Femur (tissue), 1 donor: ENCODE results near the gene CBX6.

Experiments
- DNase-seq: peaks from one replicate; pipeline ENCODE4 v3.0.0-alpha.2; 2017

The CBX6 gene

GRCh38 chr22:38872831-38873248 is 824 bp upstream of the CBX6 start:
- peak; percentile 89 for DNase-seq

DNA sequence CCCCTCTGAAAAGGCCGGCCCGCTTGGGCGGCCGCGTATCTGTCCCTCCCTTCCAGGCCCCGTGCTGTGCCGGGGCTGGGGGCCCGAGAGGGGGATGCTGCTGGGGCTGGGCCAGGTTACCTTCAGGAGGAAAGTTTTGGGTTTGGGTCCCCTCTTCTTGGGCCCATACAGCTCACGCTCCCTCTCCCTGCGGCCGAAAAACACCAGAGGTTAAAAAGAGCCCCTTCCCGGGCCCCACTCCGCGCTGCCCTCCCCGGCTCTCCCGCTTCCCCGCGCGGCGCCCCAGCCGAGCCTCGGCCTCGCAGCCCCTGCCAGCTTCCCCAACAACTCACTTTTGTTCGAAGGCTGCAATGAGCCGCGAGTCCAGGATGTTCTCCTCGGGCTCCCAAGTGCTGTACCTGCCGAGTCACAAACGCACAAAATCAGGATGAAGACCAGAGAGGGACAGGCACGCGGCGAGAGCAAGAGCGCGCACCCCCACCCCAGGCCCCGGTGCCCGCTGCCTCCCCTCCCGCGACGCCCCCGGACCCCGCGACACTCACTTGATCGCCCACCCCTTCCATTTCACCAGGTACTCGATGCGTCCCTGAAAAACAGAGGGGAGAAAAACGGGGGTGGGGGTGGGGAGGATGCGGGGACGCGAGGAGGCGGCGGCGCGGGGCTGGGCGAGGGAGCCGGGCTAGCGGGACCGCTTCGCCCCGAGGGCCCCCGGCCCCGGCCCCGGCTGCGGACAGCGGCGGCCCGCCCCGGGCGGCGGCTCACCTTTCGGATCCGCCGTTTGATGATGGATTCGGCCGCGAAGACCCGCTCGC is 450 bp downstream of the CBX6 start:
- DNase-seq, result peak; percentile 55

- DNase-seq, result no peak
Observed at GRCh38 chr22:38870791-38871359, 1.1 kb downstream of the CBX6 start.

DNA sequence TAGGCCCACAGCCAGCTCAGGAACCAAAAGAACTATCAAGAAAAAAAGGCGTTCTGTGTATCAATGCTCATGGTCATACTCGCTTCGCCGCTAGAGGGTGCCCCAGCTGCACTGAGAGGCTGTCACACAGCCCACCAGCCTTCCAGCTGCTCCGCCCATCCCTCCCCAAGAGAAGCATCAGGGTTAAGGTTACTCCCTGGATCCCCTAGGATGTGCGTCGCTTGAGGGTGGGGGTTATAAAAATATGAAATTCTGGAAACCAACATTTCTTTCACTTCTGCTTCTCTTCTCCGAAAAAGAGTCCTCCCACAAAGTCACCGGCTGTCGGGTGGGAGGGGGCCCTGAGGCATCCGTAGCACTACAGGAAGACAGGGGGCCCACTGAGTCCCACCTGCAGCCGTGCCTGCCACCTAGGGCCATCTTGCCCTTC is 1.7 kb downstream of the CBX6 start:
- DNase-seq, result peak; percentile 89

GRCh38 chr22:38869663-38870062 is 2.4 kb downstream of the CBX6 start:
- no peak for DNase-seq

- peak; percentile 82 for DNase-seq
Observed at GRCh38 chr22:38868886-38869381, 3.1 kb downstream of the CBX6 start.

DNA sequence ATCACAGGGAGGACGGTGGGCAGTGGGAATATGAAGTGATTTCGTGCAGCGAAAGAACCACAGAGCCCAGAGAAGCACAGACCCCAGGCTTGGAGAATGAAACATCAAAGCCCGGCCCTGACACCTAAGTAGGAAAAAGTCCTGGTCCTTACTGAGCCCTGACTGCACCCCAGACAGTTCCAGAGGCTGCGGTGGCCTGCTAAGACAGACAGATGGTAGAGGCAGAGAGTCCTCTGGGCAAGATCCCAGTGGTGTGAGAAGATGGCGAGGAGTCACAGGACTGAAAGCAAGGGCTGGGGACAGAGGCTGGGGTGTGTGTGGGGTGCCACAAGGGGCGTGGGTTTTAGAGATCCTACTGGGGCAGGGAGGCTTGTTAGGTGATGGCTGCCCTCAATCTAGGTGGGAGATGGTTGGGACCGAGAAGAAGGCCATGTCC is 3.7 kb downstream of the CBX6 start:
- DNase-seq, result no peak

DNA sequence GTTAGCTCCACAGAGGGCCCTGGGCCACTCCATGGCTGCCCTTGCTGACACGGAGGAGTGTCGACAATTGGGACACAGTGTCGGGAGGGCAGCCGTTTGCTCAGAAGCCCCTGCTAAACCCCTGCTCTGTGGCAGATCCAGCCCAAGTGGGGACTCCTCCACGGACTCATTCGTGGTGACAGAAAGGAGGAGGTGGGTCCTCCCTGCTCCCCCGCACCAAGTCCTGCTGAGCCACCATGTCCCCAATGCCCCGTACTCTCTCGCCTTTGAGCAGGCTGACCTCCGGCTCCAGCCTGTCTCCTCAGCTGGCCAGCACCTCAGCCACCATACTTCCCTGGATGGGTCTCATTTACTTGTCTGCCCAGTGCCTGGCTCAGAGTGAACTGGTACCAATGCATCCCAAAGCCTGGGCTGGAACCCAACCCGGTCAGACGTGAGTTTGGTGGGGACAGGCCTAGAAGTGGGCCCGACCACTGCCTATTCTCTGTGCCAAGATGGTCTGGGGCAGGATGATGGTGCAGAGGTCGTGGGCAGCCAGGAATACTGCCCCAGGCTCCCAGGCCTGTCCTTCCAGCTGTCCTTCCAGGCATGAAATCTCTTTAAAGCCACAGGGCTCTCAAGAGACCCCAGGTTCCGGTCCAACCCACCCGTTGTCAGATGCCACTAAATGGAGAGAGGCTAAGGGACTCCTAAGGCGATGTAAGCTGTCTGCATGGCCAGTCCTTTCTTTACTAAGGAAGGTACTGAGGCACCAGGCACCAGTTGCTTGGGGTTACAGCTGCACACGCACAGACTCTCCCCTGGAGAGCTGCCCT is 4.3 kb downstream of the CBX6 start:
- no peak for DNase-seq

DNA sequence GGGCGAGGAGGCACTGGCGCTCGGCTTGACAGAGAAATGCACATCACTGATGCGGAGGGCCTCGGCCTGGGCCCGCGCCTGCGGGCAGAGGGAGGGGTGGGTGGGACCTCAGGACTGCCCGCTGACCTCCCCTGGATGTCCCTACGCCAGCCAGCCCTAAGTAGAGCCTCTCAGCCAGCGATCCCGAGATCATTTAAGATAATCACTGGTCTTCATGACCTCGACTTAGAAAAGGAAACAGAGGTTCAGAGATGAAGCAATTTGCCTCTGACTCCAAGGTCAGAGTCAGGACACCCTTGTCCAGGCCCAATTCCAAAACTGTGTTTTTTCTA is 4.9 kb downstream of the CBX6 start:
- no peak for DNase-seq

DNA sequence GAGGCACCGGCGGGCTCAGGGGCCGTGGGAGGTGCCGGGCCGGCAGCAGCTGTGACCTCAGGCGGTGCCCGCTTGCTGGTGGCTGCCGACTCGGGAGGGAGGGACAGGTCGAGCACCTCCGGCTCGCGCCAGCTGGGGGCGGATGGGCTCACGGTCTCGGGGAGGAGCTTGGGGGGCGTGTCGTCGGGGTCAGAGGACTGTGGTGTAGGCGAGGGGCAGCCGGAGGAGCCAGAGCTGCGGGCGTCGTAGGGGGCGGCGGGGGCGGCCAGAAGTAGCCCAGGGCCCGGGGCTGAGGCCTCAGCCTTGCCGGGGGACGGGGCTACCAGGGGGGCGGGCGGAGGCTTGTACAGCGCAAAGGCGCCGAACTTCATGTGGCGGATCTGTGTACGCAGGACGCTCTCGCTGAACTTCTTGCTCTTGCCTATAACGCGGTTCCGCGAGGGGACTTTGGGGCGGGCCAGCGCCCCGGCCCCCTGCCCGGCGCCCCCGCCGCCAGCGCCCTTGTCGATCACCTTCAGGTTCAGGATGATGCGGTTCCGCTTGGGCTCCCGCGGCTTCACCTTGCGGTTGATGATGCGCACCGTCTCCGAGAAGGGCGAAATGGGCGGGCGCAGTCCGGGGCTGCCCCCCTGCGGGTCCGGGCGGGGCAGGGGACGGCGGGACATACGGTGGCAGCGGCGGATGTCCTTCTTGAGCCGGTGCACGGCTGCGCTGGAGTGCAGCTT is 5.5 kb downstream of the CBX6 start:
- DNase-seq, result no peak

DNA sequence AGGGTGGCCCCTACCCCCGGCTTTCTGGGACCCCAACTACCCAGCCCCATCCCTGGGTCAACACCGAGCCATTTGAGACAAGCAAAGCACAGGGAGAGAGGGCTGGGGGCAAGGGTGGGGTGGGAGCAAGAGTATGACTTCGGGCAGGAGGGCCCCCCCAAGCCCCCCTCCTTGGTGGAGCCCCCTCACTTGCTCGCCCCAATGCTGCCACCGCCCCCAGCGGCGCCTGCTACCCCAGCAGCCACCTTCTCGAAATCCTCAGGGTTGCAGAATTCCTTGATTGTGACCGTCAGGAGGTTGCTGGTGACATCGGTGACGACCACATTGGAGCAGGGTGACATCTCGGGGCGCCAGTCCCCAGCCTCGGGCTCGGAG is 6.0 kb downstream of the CBX6 start:
- no peak for DNase-seq

DNA sequence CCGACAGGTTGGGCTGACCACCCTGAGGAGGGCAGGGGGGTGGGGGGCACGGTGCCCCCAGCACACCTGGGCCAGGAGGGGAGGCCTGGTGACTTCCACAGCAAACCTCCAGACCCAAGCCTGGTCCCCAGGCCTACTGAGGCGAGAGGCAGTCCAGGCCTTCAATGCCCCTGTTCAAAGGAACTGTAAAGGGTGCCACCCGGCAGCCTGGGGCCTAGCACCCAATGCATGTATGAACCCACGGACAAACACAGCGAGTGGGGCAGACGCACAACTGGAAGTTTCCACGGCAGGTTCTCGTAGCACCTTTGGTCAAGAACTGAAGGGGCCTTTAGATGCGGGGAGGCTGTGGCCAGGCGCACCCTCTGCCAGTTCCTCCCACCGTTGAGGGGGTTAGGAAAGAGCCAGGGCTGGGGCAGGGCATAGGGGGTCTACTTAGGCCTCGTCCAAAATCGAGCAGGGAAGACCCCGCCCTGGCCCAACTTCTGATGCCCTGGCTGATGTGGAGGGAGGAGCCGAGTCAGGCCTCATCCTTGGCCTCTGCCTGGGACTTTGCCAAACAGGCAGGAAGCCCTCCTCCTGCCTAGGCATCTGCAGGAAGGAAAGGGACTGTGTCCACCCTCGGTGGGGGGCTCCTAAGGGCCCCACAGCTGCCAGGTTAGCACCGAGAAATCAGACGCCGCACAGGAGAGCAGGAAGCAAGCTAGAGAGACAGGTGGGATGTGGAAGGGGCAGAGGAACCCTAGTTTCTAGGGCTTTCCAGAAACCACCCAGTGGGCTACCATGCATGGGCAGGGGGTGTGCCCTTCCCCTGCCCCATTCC is 6.6 kb downstream of the CBX6 start:
- DNase-seq, result no peak

GRCh38 chr22:38864361-38865191 is 7.4 kb downstream of the CBX6 start:
- peak; percentile 32 for DNase-seq

DNA sequence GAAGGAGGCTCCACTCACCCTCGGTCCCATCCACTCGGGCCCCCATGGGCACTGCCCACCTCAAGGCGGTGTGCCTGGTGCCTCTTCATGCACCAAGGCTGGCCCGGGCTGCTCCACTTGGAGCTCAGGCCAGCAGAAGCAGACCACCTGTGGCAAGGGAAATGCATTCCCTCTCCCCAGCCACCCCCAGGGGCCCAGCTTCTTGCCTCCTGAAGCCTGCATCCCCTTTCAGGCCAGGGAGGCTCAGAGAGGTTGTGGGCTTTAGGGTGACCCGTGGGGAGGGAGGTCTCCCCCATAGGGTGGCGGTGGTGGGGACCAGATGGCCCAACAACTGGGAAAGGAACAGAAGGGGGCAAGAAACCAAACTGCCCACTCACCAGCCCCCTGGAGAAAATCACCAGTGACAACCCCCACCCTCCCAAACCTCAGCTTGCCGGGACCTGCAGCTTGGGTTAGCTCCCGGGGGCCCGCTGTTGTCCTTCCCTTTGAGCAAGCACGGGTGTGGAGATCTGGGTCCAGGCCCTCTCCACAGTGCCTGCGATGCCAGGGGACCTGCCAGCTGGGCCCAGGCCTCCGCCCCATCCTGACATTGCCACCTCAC is 8.4 kb downstream of the CBX6 start:
- DNase-seq, result peak; percentile 25

- DNase-seq, result peak; percentile 74
Observed at GRCh38 chr22:38862375-38863329, 9.4 kb downstream of the CBX6 start.

DNA sequence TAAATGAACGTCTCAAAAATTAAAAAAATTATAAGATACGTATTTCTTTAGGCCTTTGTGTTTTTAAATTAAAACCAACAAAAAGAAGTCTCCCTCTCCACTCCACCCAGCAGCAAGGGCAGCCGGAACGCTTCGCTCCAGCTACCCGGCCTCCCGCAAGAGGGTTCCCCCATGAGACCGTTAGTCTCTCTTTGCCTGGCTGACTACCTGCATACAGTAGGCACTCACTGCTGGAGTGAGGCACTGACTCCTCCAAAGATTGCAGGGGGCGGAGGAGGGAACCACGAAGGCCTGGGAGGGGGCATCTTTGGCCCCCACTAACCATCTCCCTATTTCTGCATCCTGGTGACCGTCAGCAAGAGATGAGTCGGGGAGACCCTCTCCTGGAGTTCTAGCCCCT is 10.1 kb downstream of the CBX6 start:
- no peak for DNase-seq

DNA sequence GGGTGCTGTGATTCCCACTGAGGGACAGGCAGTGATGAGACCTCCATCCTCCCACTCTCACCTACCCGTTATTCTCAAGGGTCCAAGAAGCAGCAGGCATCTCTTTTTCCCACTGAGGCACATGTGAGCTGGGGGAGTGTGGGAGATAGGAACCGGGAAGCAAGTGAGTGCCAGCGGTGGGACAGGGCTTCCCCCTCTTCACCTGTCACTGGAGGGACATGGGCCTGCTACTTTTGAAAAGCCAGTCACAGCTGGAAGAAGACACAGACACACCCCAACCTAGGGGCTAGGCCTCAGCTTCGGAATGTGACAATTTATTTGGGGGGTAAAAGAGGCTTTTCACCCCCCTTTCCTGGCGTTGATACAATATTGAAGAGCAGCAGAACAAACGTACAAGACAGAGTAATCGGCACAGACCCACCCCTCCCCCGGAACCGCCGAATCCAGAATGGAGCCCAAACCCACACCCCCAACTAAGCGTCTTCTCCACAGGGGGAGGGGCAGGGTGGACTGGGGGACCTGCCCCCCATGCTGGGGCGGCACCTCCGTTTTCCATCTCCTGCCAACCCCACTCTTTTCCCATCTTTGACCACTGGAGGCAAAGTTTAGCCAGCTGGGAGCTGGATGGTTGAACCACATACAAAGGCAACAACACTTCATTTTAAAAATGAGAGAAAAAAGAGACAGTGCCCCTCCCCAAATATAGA is 10.7 kb downstream of the CBX6 start:
- DNase-seq, result no peak

GRCh38 chr22:38860283-38861169 is 11.5 kb downstream of the CBX6 start:
- peak; percentile 19 for DNase-seq
